HepG2 (cell line): Measurements from ENCODE around the gene TK1. TPM values are rescaled to one million over a fixed set of nuclear protein-coding genes. Genes with fewer than 3 reads are reported as not detected.

Source experiments
- CBX1 ChIP-seq: IDR thresholded peaks from one replicate; pipeline ENCODE4 v1.6.1; 2016; ENCODE audit warnings: antibody characterized with exemption, low read depth
- ELF1 ChIP-seq: sonication (generic); formaldehyde crosslinking; IDR thresholded peaks from 2 replicates; pipeline ENCODE4 v1.4.0; 2020; ENCODE audit warnings: missing genetic modification reagents
- ESRRA ChIP-seq: sonication (generic); formaldehyde crosslinking; IDR thresholded peaks from 2 replicates; pipeline ENCODE4 v1.5.1; 2020; ENCODE audit warnings: mild to moderate bottlenecking, low read depth, missing genetic modification reagents
- EZH2 ChIP-seq: conservative IDR thresholded peaks from 2 replicates; pipeline ENCODE4 v1.6.1; 2012; ENCODE audit warnings: mild to moderate bottlenecking, low read depth, low read length, moderate library complexity
- FOSL2 ChIP-seq: sonication (generic); formaldehyde crosslinking; IDR thresholded peaks from 2 replicates; pipeline ENCODE4 v1.4.0; 2020; ENCODE audit warnings: missing genetic modification reagents
- GLI4 ChIP-seq: sonication (generic); formaldehyde crosslinking; IDR thresholded peaks from 2 replicates; pipeline ENCODE4 v1.5.1; 2020; ENCODE audit warnings: missing genetic modification reagents, mild to moderate bottlenecking, moderate library complexity, borderline replicate concordance
- HDAC2 ChIP-seq: sonication (generic); formaldehyde crosslinking; IDR thresholded peaks from 2 replicates; pipeline ENCODE4 v1.4.0; 2020; ENCODE audit warnings: missing genetic modification reagents
- HMGA1 ChIP-seq: sonication (generic); formaldehyde crosslinking; conservative IDR thresholded peaks from 2 replicates; pipeline ENCODE4 v1.4.0; 2020; ENCODE audit warnings: missing genetic modification reagents
- KDM3A ChIP-seq: IDR thresholded peaks from 2 replicates; pipeline ENCODE4 v1.6.1; 2018; ENCODE audit warnings: low read depth, missing compliant biosample characterization
- MAZ ChIP-seq, 2 experiments: sonication (generic) in 1 of 2; formaldehyde crosslinking in 1 of 2; IDR thresholded peaks; 2 replicates each; pipeline versions ENCODE4 v1.5.0 to v1.6.1; 2012 to 2020; ENCODE audit warnings: low read depth in 2 of 2, mild to moderate bottlenecking in 2 of 2, borderline replicate concordance in 1 of 2, improper control_type of control experiment in 1 of 2, low read length in 1 of 2, missing genetic modification reagents in 1 of 2, moderate library complexity in 1 of 2
- MBNL3 ChIP-seq: fragments of 250-450 bp; sonication (Bioruptor Pico); conservative IDR thresholded peaks from 2 replicates; pipeline ENCODE4 v1.8.0; 2022; ENCODE audit warnings: mild to moderate bottlenecking, inconsistent platforms
- MYC ChIP-seq: sonication (generic); formaldehyde crosslinking; IDR thresholded peaks from 2 replicates; pipeline ENCODE4 v1.9.0; 2021; ENCODE audit warnings: missing genetic modification reagents, borderline replicate concordance
- NBN ChIP-seq: fragments of 450-650 bp; conservative IDR thresholded peaks from 2 replicates; pipeline ENCODE4 v1.6.1; 2017
- NR2F1 ChIP-seq, 2 experiments: fragments of 450-650 bp in 1 of 2; formaldehyde crosslinking in 1 of 2; IDR thresholded peaks; 2 replicates each; pipeline versions ENCODE4 v1.5.0 to v1.6.1; 2016 to 2020; ENCODE audit warnings: mild to moderate bottlenecking in 1 of 2, missing compliant biosample characterization in 1 of 2, missing genetic modification reagents in 1 of 2, moderate library complexity in 1 of 2
- SRY ChIP-seq: sonication (generic); formaldehyde crosslinking; IDR thresholded peaks from 2 replicates; pipeline ENCODE4 v1.8.0; 2022; ENCODE audit warnings: mild to moderate bottlenecking, missing genetic modification reagents
- ZFP36L2 ChIP-seq: sonication (generic); formaldehyde crosslinking; IDR thresholded peaks from 2 replicates; pipeline ENCODE4 v1.4.0; 2020; ENCODE audit warnings: missing genetic modification reagents
- ZKSCAN1 ChIP-seq: fragments of 150-350 bp; IDR thresholded peaks from 2 replicates; pipeline ENCODE4 v1.6.1; 2014; ENCODE audit warnings: low read length
- ZNF20 ChIP-seq: sonication (generic); formaldehyde crosslinking; IDR thresholded peaks from 2 replicates; pipeline ENCODE4 v1.4.0; 2020; ENCODE audit warnings: mild to moderate bottlenecking, moderate library complexity, missing genetic modification reagents
- ZNF350 ChIP-seq: sonication (generic); formaldehyde crosslinking; IDR thresholded peaks from 2 replicates; pipeline ENCODE4 v1.4.0; 2020; ENCODE audit warnings: mild to moderate bottlenecking, low read depth, missing genetic modification reagents, borderline replicate concordance
- ZNF660 ChIP-seq: sonication (generic); formaldehyde crosslinking; IDR thresholded peaks from 2 replicates; pipeline ENCODE4 v1.5.1; 2020; ENCODE audit warnings: mild to moderate bottlenecking, low read depth, missing genetic modification reagents, borderline replicate concordance
- ZNF724P ChIP-seq: sonication (generic); formaldehyde crosslinking; IDR thresholded peaks from 2 replicates; pipeline ENCODE4 v1.8.0; 2022; ENCODE audit warnings: missing genetic modification reagents, borderline replicate concordance
- ZNF780A ChIP-seq: sonication (generic); formaldehyde crosslinking; IDR thresholded peaks from 2 replicates; pipeline ENCODE4 v1.8.0; 2022; ENCODE audit warnings: mild to moderate bottlenecking, missing genetic modification reagents, moderate library complexity
- ZNF781 ChIP-seq: sonication (generic); formaldehyde crosslinking; IDR thresholded peaks from 2 replicates; pipeline ENCODE4 v1.5.1; 2020; ENCODE audit warnings: borderline replicate concordance, mild to moderate bottlenecking, missing genetic modification reagents; ENCODE audit errors: not compliant biosample characterization
- polyA plus RNA-seq, 8 experiments: library from polyadenylated mRNA; depleted of rRNA in 3 of 8; stranded (reverse) in 7 of 8; unstranded in 1 of 8; fragments of >200 nt; fragmentation: Illumina TruSeq in 4 of 8; extraction: Trizol in 4 of 8; gene quantifications; 2 replicates each; pipeline versions ENCODE4 v1.2.1 to v1.2.3, GENCODE V29; 2011 to 2016; ENCODE audit warnings: low read depth in 4 of 8, missing spikeins in 1 of 8, mixed read lengths in 1 of 8; ENCODE audit not compliant: insufficient read depth in 1 of 8
- total RNA-seq, 5 experiments: library from RNA; depleted of rRNA; stranded (reverse); fragments of >200 nt; fragmentation: Illumina TruSeq; extraction: Trizol; gene quantifications; 2 replicates each; pipeline ENCODE4 v1.2.3, GENCODE V29; 2016; ENCODE audit warnings: low read depth in 1 of 5
- TF ChIP-seq, protein P1 (sequence below): sonication (generic); formaldehyde crosslinking; IDR thresholded peaks from 2 replicates; pipeline ENCODE4 v1.8.1; 2023; ENCODE audit warnings: mild to moderate bottlenecking, missing genetic modification reagents, borderline replicate concordance
- TF ChIP-seq, protein P2 (sequence below): sonication (generic); formaldehyde crosslinking; IDR thresholded peaks from 2 replicates; pipeline ENCODE4 v1.4.0; 2020; ENCODE audit warnings: missing genetic modification reagents, borderline replicate concordance
- TF ChIP-seq, protein P3 (sequence below): sonication (generic); formaldehyde crosslinking; IDR thresholded peaks from 2 replicates; pipeline ENCODE4 v1.5.0; 2020; ENCODE audit warnings: mild to moderate bottlenecking, missing genetic modification reagents

Gene TK1
- total and polyA plus RNA-seq, 2 of the 13 experiments (the other 11 are each of a cell fraction or from before 2014, with no cell fraction given), result 45.0 to 96.0 TPM

DNA sequence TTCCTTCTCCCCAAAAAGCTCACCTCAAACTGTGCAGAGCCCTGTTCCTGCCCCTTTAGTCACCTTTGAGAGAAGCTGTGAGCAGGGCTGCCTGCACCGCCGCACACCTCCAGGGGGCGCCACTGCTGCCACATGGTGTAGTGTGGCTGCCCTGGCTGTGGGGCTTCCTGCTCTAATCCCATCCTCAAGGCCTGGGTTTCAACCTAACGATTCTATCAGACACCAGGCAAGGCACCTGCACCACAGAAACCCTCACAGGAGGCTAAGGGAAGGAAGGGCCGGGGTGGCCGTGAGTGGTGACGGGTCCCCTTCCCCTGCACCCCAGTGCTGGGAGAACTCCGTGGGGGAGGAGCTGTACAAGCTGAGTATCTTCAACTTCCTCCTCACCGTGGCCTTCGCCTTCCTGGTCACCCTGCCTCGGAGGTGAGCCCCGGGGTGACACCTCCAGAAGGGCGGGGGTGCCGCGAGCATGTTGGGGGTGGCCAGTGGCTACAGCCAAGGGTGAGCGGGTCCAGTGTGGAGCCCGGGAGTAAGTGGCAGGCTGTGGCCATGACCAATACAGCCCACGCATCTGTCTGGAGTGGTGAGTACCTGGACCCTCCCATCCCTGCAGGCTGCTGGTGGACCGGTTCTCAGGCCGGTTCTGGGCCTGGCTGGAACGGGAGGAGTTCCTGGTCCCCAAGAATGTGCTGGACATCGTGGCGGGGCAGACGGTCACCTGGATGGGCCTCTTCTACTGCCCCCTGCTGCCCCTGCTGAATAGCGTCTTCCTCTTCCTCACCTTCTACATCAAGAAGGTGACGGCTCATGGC lies 49.3 kb downstream of the TK1 start (continued):
- no peak for TF ChIP-seq ELF1 (CRISPR knock-in tag)
- no peak for TF ChIP-seq MBNL3 (CRISPR knock-in tag)
- TF ChIP-seq, protein P1, sequence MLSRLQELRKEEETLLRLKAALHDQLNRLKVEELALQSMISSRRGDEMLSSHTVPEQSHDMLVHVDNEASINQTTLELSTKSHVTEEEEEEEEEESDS (CRISPR knock-in tag), result no peak; the same call in 1 of the 2 replicates
- TF ChIP-seq ESRRA (CRISPR knock-in tag), result no peak
- no peak for TF ChIP-seq ZKSCAN1
- TF ChIP-seq GLI4, result no peak
- no peak for TF ChIP-seq MAZ (IDR thresholded peaks at IDR 0.05; ENCODE audit: borderline replicate concordance, low read depth, low read length)
- no peak for TF ChIP-seq MAZ (CRISPR knock-in tag; IDR thresholded peaks at IDR 0.05; ENCODE audit: low read depth)
- TF ChIP-seq KDM3A (CRISPR knock-in tag), result 0 out of 2 replicates have a peak, but pooled peaks have one; percentile 14
- TF ChIP-seq ZNF350 (CRISPR knock-in tag), result peak; percentile 33; the same call in 1 of the 2 replicates
- TF ChIP-seq HDAC2 (CRISPR knock-in tag), result 0 out of 2 replicates have a peak, but pooled peaks have one; percentile 12
- TF ChIP-seq CBX1, result peak; percentile 95
- no peak for TF ChIP-seq SRY
- peak; percentile 39 for TF ChIP-seq ZNF781 (CRISPR knock-in tag)
- TF ChIP-seq ZNF724P (CRISPR knock-in tag), result no peak
- 0 out of 2 replicates have a peak, but pooled peaks have one; percentile 77 for TF ChIP-seq ZNF780A (CRISPR knock-in tag)
- no peak for TF ChIP-seq ZFP36L2
- no peak for TF ChIP-seq NR2F1 (CRISPR knock-in tag; IDR thresholded peaks at IDR 0.05)
- TF ChIP-seq EZH2, result no peak
- TF ChIP-seq NBN, result no peak
- TF ChIP-seq ZNF20 (CRISPR knock-in tag), result peak; percentile 93; the same call in 1 of the 2 replicates
- no peak for TF ChIP-seq FOSL2 (CRISPR knock-in tag)
- TF ChIP-seq MYC (CRISPR knock-in tag), result peak; percentile 42; the same call in 1 of the 2 replicates
- TF ChIP-seq, protein P2, sequence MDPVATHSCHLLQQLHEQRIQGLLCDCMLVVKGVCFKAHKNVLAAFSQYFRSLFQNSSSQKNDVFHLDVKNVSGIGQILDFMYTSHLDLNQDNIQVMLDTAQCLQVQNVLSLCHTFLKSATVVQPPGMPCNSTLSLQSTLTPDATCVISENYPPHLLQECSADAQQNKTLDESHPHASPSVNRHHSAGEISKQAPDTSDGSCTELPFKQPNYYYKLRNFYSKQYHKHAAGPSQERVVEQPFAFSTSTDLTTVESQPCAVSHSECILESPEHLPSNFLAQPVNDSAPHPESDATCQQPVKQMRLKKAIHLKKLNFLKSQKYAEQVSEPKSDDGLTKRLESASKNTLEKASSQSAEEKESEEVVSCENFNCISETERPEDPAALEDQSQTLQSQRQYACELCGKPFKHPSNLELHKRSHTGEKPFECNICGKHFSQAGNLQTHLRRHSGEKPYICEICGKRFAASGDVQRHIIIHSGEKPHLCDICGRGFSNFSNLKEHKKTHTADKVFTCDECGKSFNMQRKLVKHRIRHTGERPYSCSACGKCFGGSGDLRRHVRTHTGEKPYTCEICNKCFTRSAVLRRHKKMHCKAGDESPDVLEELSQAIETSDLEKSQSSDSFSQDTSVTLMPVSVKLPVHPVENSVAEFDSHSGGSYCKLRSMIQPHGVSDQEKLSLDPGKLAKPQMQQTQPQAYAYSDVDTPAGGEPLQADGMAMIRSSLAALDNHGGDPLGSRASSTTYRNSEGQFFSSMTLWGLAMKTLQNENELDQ, result no peak; the same call in 1 of the 2 replicates
- TF ChIP-seq, protein P3, sequence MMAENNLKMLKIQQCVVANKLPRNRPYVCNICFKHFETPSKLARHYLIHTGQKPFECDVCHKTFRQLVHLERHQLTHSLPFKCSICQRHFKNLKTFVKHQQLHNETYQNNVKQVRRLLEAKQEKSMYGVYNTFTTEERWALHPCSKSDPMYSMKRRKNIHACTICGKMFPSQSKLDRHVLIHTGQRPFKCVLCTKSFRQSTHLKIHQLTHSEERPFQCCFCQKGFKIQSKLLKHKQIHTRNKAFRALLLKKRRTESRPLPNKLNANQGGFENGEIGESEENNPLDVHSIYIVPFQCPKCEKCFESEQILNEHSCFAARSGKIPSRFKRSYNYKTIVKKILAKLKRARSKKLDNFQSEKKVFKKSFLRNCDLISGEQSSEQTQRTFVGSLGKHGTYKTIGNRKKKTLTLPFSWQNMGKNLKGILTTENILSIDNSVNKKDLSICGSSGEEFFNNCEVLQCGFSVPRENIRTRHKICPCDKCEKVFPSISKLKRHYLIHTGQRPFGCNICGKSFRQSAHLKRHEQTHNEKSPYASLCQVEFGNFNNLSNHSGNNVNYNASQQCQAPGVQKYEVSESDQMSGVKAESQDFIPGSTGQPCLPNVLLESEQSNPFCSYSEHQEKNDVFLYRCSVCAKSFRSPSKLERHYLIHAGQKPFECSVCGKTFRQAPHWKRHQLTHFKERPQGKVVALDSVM (CRISPR knock-in tag), result peak; percentile 28; the same call in 1 of the 2 replicates
- TF ChIP-seq ZNF660 (CRISPR knock-in tag), result no peak
- no peak for TF ChIP-seq HMGA1 (CRISPR knock-in tag)
